Measurements from ENCODE around the gene CRACR2A.

DNA sequence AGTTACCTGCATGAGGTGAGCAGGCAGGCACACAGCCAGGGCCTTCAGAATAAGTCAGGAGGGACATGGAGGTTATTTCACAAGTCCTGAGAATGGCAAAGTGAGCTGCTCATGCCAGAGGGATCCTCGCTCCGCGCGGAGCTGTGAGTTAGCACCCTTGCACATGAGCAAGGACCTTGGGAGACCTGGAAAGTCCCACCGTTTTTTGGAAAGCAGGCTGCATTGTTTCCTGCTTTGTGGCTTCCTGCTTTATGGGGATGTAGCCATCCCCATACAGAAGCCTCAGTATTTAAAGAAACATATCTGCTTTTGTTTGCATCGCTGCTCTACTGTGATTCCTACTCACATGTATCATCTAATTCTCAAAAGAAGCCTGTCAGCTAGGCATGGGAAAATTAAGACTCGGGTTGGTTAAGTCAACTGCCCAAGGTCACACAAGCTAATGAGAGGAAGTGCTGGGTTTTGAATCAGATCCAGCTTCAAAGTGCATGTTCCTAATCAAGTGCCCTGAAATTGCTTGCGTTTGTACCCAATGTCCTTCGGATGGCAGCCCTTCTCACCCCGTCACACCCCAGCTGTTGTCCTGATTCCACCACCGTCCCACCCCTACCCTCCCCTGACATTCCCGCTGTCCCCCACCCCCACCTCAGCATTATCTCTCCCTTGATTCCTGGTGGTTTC is 106.2 kb downstream of the CRACR2A start:
- TF ChIP-seq POLR2AphosphoS5 (IDR thresholded peaks at IDR 0.05) (no peak), POLR2A (IDR thresholded peaks at IDR 0.05) (no peak)
- TF ChIP-seq, protein P1, sequence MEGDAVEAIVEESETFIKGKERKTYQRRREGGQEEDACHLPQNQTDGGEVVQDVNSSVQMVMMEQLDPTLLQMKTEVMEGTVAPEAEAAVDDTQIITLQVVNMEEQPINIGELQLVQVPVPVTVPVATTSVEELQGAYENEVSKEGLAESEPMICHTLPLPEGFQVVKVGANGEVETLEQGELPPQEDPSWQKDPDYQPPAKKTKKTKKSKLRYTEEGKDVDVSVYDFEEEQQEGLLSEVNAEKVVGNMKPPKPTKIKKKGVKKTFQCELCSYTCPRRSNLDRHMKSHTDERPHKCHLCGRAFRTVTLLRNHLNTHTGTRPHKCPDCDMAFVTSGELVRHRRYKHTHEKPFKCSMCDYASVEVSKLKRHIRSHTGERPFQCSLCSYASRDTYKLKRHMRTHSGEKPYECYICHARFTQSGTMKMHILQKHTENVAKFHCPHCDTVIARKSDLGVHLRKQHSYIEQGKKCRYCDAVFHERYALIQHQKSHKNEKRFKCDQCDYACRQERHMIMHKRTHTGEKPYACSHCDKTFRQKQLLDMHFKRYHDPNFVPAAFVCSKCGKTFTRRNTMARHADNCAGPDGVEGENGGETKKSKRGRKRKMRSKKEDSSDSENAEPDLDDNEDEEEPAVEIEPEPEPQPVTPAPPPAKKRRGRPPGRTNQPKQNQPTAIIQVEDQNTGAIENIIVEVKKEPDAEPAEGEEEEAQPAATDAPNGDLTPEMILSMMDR (IDR thresholded peaks at IDR 0.05), result no peak

All from upper lobe of left lung (tissue), 4 donors.